BE2C (cell line): ENCODE data around the gene ZNF777.

Experiments used
- DNase-seq: peaks from one replicate; pipeline ENCODE4 v3.0.0-alpha.2; 2020
- H3K27me3 ChIP-seq: fragments of 250-450 bp; sonication (Bioruptor Pico); 2 replicates; pipeline ENCODE4 v1.5.1; 2020; ENCODE audit warnings: mild to moderate bottlenecking
- H3K36me3 ChIP-seq: fragments of 250-450 bp; sonication (Bioruptor Pico); 2 replicates; pipeline ENCODE4 v1.5.1; 2020; ENCODE audit warnings: mild to moderate bottlenecking
- H3K4me1 ChIP-seq: fragments of 250-450 bp; sonication (Bioruptor Pico); 2 replicates; pipeline ENCODE4 v1.5.1; 2020
- H3K4me3 ChIP-seq: 2 replicates; pipeline ENCODE4 v1.5.1; 2011; ENCODE audit warnings: low read depth, low read length
- H3K9me3 ChIP-seq: fragments of 250-450 bp; sonication (Bioruptor Pico); 2 replicates; pipeline ENCODE4 v1.5.1; 2020
- CTCF ChIP-seq: IDR thresholded peaks from 2 replicates; pipeline ENCODE4 v1.5.1; 2012; ENCODE audit warnings: mild to moderate bottlenecking, low read depth, low read length

Gene ZNF777

DNA sequence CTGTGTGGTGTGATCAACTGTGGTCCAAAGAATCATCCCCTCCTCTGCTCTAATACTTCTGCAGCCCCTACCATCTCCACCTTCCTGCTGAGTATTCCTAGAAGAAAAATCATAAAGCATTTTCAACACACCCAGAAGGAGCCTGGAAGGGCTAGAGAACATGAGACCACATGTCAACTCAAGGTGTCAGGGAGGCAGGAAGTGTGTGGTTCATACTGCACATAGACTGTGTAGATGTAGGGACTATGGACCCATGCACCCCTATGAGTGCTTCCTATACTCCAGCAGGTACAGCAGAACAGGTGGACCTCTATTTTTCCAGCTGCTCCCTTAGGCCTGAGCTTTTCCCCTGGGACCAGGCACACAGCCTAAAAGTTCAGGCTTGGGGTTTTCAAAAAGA is 39.3 kb upstream of the ZNF777 start:
- Histone ChIP-seq H3K4me1 (no peaks in the 10 kb centered on the region), H3K4me3 (no peak overlapping the region), H3K27me3 (no peaks in the 10 kb centered on the region; the same call in 1 of the 2 replicates), H3K9me3 (no peaks in the 10 kb centered on the region), H3K36me3 (no peaks in the 10 kb centered on the region)
- TF ChIP-seq CTCF, result no peak
- DNase-seq, result no peak

DNA sequence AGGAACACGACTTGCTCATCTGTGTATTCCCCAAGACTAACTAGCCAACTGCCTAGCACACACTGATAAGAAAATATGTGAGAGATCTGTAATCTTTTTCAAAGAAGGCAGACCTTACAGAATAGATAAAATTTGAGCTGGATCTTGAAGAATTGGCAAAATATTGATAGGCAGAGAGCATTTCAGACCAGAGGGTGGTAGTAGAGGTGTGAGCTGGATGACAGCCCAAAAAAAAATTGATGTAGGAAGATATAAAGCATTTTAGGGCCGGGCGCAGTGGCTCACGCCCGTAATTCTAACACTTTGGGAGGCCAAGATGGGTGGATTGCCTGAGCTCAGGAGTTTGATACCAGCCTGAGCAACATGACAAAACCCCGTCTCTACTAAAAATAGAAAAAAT is 37.9 kb upstream of the ZNF777 start:
- no peak overlapping the region for H3K4me3 ChIP-seq
- peaks cover 2% of the 10 kb centered on the region for H3K36me3 ChIP-seq
- H3K27me3 ChIP-seq, result no peaks in the 10 kb centered on the region; the same call in 1 of the 2 replicates
- H3K4me1 ChIP-seq, result no peaks in the 10 kb centered on the region
- H3K9me3 ChIP-seq, result no peaks in the 10 kb centered on the region
- DNase-seq, result no peak
- TF ChIP-seq CTCF, result no peak

DNA sequence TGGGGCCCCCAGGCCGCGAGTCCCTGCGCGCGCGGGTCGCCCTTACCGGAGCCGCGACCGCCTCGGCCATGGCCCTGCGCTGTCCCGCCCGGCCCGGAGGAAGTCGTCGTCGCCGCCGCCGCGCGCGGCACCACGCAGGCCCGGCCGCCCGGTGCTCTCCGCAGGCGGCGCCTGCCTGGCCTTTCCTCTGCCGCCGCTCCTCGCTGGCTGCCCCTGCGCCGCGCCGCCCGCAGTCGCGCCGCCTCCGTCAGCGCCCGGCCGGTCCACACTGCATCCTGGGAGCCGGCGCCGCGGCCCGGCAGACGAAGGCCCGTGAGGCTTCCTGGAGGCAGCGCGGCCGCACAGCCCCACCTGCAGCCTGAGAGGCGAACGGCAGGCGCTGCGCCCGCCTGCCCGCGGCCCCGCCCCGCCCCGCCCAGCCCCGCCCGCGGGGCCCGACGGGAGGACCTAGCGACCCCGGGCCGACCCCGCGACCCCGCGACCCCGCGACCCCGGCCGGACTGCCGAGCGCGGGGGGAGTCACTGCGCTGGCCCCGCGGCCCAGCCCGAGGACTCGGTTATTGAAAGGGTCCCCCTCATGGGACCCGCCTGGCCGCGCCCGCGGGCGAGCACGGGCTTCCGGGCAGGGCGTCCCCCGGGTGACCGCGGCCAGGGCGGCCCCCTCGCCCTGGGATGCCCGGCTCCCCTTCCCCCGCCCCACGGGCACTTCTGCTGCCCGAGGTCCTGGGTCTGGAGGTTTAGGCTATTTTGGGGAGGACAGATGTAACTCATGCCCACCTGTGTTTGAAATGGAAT is 36.8 kb upstream of the ZNF777 start, which contains the start of gene ZNF746:
TSS of gene ZNF746 (minus strand) at position 343 of the 795 bp plus-strand sequence. CDS start at position 70, 273 bp downstream.
- peak; percentile 92 for DNase-seq
- Histone ChIP-seq H3K27me3 (no peaks in the 10 kb centered on the region; the same call in 1 of the 2 replicates), H3K4me3 (peak within 1 kb of the TSS; percentile 88), H3K9me3 (no peaks in the 10 kb centered on the region), H3K36me3 (peaks cover 14% of the 10 kb centered on the region), H3K4me1 (no peaks in the 10 kb centered on the region)
- TF ChIP-seq CTCF, result peak; percentile 55

GRCh38 chr7:149496642-149497391 is 36.0 kb upstream of the ZNF777 start:
- TF ChIP-seq CTCF, result no peak
- Histone ChIP-seq H3K36me3 (peaks cover 22% of the 10 kb centered on the region), H3K27me3 (no peaks in the 10 kb centered on the region; the same call in 1 of the 2 replicates), H3K4me3 (peak overlapping the region; percentile 88), H3K9me3 (no peaks in the 10 kb centered on the region), H3K4me1 (no peaks in the 10 kb centered on the region)
- DNase-seq, result peak; percentile 38

GRCh38 chr7:149495785-149496641 is 35.2 kb upstream of the ZNF777 start:
- TF ChIP-seq CTCF, result no peak
- no peaks in the 10 kb centered on the region for H3K4me1 ChIP-seq
- H3K36me3 ChIP-seq, result peaks cover 24% of the 10 kb centered on the region
- H3K27me3 ChIP-seq, result no peaks in the 10 kb centered on the region; the same call in 1 of the 2 replicates
- H3K9me3 ChIP-seq, result no peaks in the 10 kb centered on the region
- peak overlapping the region; percentile 88 for H3K4me3 ChIP-seq
- DNase-seq, result peak; percentile 80
